ENCODE results near the gene LIPH.

- TF ChIP-seq CTCF (IDR thresholded peaks at IDR 0.05) (no peak), EZH2 (IDR thresholded peaks at IDR 0.05) (no peak)
Measured at GRCh38 chr3:185519021-185519420, 33.4 kb downstream of the LIPH start.
